ENCODE results near the gene TRAF2.

The TRAF2 gene

GRCh38 chr9:136849960-136850865 lies 36.1 kb upstream of the TRAF2 start:
- Histone ChIP-seq H3K4me3 (ENCODE audit: low read length) (peak overlapping the region; percentile 17), H4K5ac (ENCODE audit: low read length) (no peak overlapping the region), H3K36me3 (ENCODE audit: control insufficient read depth, insufficient read depth, low read length) (no peaks in the 10 kb centered on the region), H3K4ac (ENCODE audit: low read depth, low read length) (no peak overlapping the region), H2BK15ac (replicated peaks; ENCODE audit: low read depth) (no peak overlapping the region), H3K56ac (ENCODE audit: low read length) (peak overlapping the region; percentile 81), H3K27ac (ENCODE audit: low read depth, low read length) (no peak overlapping the region), H3K79me1 (ENCODE audit: low read length) (no peaks in the 10 kb centered on the region), H3K9ac (ENCODE audit: low read length) (peak overlapping the region; percentile 73), H2BK120ac (ENCODE audit: low read depth, low read length) (no peak overlapping the region), H3K23ac (ENCODE audit: low read length) (no peak overlapping the region), H3K79me2 (ENCODE audit: control insufficient read depth, insufficient read depth, low read length) (no peaks in the 10 kb centered on the region), H2AK5ac (ENCODE audit: low read length) (no peak overlapping the region), H3K18ac (ENCODE audit: low read length) (no peak overlapping the region), H4K8ac (ENCODE audit: low read depth, low read length) (no peak overlapping the region), H3K4me1 (ENCODE audit: control insufficient read depth, low read depth, low read length) (no peaks in the 10 kb centered on the region), H3K27me3 (ENCODE audit: insufficient read depth, low read length, poor library complexity) (no peaks in the 10 kb centered on the region), H2BK5ac (ENCODE audit: low read length) (no peak overlapping the region), H3K4me2 (ENCODE audit: low read length) (peak overlapping the region; percentile 68)
- DNase-seq: no peak
- no CpG with 5 or more reads among the region's 43 CpGs for WGBS (ENCODE audit: extremely low coverage, insufficient coverage, low lambda C conversion rate)

GRCh38 chr9:136850866-136851775 lies 35.2 kb upstream of the TRAF2 start:
- no peak overlapping the region for H3K23ac ChIP-seq (ENCODE audit: low read length)
- no peaks in the 10 kb centered on the region for H3K79me2 ChIP-seq (ENCODE audit: control insufficient read depth, insufficient read depth, low read length)
- H3K27me3 ChIP-seq (ENCODE audit: insufficient read depth, low read length, poor library complexity): no peaks in the 10 kb centered on the region
- H3K4me1 ChIP-seq (ENCODE audit: control insufficient read depth, low read depth, low read length): no peaks in the 10 kb centered on the region
- H2BK5ac ChIP-seq (ENCODE audit: low read length): no peak overlapping the region
- no peak overlapping the region for H2BK15ac ChIP-seq (replicated peaks; ENCODE audit: low read depth)
- no peaks in the 10 kb centered on the region for H3K36me3 ChIP-seq (ENCODE audit: control insufficient read depth, insufficient read depth, low read length)
- H3K27ac ChIP-seq (ENCODE audit: low read depth, low read length): no peak overlapping the region
- H4K5ac ChIP-seq (ENCODE audit: low read length): no peak overlapping the region
- H3K4me2 ChIP-seq (ENCODE audit: low read length): no peak overlapping the region
- no CpG with 5 or more reads among the region's 23 CpGs for WGBS (ENCODE audit: extremely low coverage, insufficient coverage, low lambda C conversion rate)
- H3K4ac ChIP-seq (ENCODE audit: low read depth, low read length): no peak overlapping the region
- no peaks in the 10 kb centered on the region for H3K79me1 ChIP-seq (ENCODE audit: low read length)
- H2BK120ac ChIP-seq (ENCODE audit: low read depth, low read length): no peak overlapping the region
- H3K9ac ChIP-seq (ENCODE audit: low read length): no peak overlapping the region
- H3K4me3 ChIP-seq (ENCODE audit: low read length): no peak overlapping the region
- DNase-seq: no peak
- H3K18ac ChIP-seq (ENCODE audit: low read length): no peak overlapping the region
- no peak overlapping the region for H3K56ac ChIP-seq (ENCODE audit: low read length)
- no peak overlapping the region for H2AK5ac ChIP-seq (ENCODE audit: low read length)
- no peak overlapping the region for H4K8ac ChIP-seq (ENCODE audit: low read depth, low read length)

GRCh38 chr9:136851941-136852663 lies 34.2 kb upstream of the TRAF2 start, which contains the start of gene MAMDC4:
Gene MAMDC4 (plus strand): TSS chr9:136852346. CDS start chr9:136852417, 71 bp downstream.
- Histone ChIP-seq H3K36me3 (ENCODE audit: control insufficient read depth, insufficient read depth, low read length) (no peaks in the 10 kb centered on the region), H4K8ac (ENCODE audit: low read depth, low read length) (no peak within 1 kb of the TSS), H4K5ac (ENCODE audit: low read length) (no peak within 1 kb of the TSS), H2BK15ac (replicated peaks; ENCODE audit: low read depth) (no peak within 1 kb of the TSS), H2AK5ac (ENCODE audit: low read length) (no peak within 1 kb of the TSS), H3K4me1 (ENCODE audit: control insufficient read depth, low read depth, low read length) (no peaks in the 10 kb centered on the region), H3K56ac (ENCODE audit: low read length) (no peak within 1 kb of the TSS), H3K79me2 (ENCODE audit: control insufficient read depth, insufficient read depth, low read length) (no peaks in the 10 kb centered on the region), H3K27me3 (ENCODE audit: insufficient read depth, low read length, poor library complexity) (no peaks in the 10 kb centered on the region), H3K23ac (ENCODE audit: low read length) (no peak within 1 kb of the TSS), H3K79me1 (ENCODE audit: low read length) (no peaks in the 10 kb centered on the region), H3K18ac (ENCODE audit: low read length) (no peak within 1 kb of the TSS), H3K4me3 (ENCODE audit: low read length) (no peak within 1 kb of the TSS), H2BK120ac (ENCODE audit: low read depth, low read length) (no peak within 1 kb of the TSS), H3K9ac (ENCODE audit: low read length) (no peak within 1 kb of the TSS), H2BK5ac (ENCODE audit: low read length) (no peak within 1 kb of the TSS), H3K4ac (ENCODE audit: low read depth, low read length) (no peak within 1 kb of the TSS), H3K27ac (ENCODE audit: low read depth, low read length) (no peak within 1 kb of the TSS), H3K4me2 (ENCODE audit: low read length) (no peak within 1 kb of the TSS)
- DNase-seq: no peak
- WGBS (ENCODE audit: extremely low coverage, insufficient coverage, low lambda C conversion rate): no CpG with 5 or more reads among the region's 23 CpGs

GRCh38 chr9:136852664-136853595 lies 33.4 kb upstream of the TRAF2 start:
- Histone ChIP-seq H3K4me2 (ENCODE audit: low read length) (no peak overlapping the region), H3K27ac (ENCODE audit: low read depth, low read length) (no peak overlapping the region), H3K56ac (ENCODE audit: low read length) (no peak overlapping the region), H2BK5ac (ENCODE audit: low read length) (no peak overlapping the region), H3K4me1 (ENCODE audit: control insufficient read depth, low read depth, low read length) (no peaks in the 10 kb centered on the region), H3K9ac (ENCODE audit: low read length) (no peak overlapping the region), H2BK120ac (ENCODE audit: low read depth, low read length) (no peak overlapping the region), H3K36me3 (ENCODE audit: control insufficient read depth, insufficient read depth, low read length) (no peaks in the 10 kb centered on the region), H3K18ac (ENCODE audit: low read length) (no peak overlapping the region), H2BK15ac (replicated peaks; ENCODE audit: low read depth) (no peak overlapping the region), H3K27me3 (ENCODE audit: insufficient read depth, low read length, poor library complexity) (no peaks in the 10 kb centered on the region), H2AK5ac (ENCODE audit: low read length) (no peak overlapping the region), H4K5ac (ENCODE audit: low read length) (no peak overlapping the region), H3K4me3 (ENCODE audit: low read length) (no peak overlapping the region), H4K8ac (ENCODE audit: low read depth, low read length) (no peak overlapping the region), H3K4ac (ENCODE audit: low read depth, low read length) (no peak overlapping the region), H3K23ac (ENCODE audit: low read length) (no peak overlapping the region), H3K79me1 (ENCODE audit: low read length) (no peaks in the 10 kb centered on the region), H3K79me2 (ENCODE audit: control insufficient read depth, insufficient read depth, low read length) (no peaks in the 10 kb centered on the region)
- no peak for DNase-seq
- WGBS (ENCODE audit: extremely low coverage, insufficient coverage, low lambda C conversion rate): no CpG with 5 or more reads among the region's 29 CpGs

GRCh38 chr9:136853596-136854112 lies 32.7 kb upstream of the TRAF2 start:
- Histone ChIP-seq H3K4ac (ENCODE audit: low read depth, low read length) (no peak overlapping the region), H3K27ac (ENCODE audit: low read depth, low read length) (no peak overlapping the region), H3K9ac (ENCODE audit: low read length) (no peak overlapping the region), H4K8ac (ENCODE audit: low read depth, low read length) (no peak overlapping the region), H3K27me3 (ENCODE audit: insufficient read depth, low read length, poor library complexity) (no peaks in the 10 kb centered on the region), H3K79me2 (ENCODE audit: control insufficient read depth, insufficient read depth, low read length) (no peaks in the 10 kb centered on the region), H3K18ac (ENCODE audit: low read length) (no peak overlapping the region), H4K5ac (ENCODE audit: low read length) (no peak overlapping the region), H3K79me1 (ENCODE audit: low read length) (no peaks in the 10 kb centered on the region), H3K23ac (ENCODE audit: low read length) (no peak overlapping the region), H2AK5ac (ENCODE audit: low read length) (no peak overlapping the region), H3K4me1 (ENCODE audit: control insufficient read depth, low read depth, low read length) (no peaks in the 10 kb centered on the region), H3K36me3 (ENCODE audit: control insufficient read depth, insufficient read depth, low read length) (no peaks in the 10 kb centered on the region), H3K4me2 (ENCODE audit: low read length) (no peak overlapping the region), H2BK15ac (replicated peaks; ENCODE audit: low read depth) (no peak overlapping the region), H3K4me3 (ENCODE audit: low read length) (no peak overlapping the region), H3K56ac (ENCODE audit: low read length) (no peak overlapping the region), H2BK5ac (ENCODE audit: low read length) (no peak overlapping the region), H2BK120ac (ENCODE audit: low read depth, low read length) (no peak overlapping the region)
- WGBS (ENCODE audit: extremely low coverage, insufficient coverage, low lambda C conversion rate): no CpG with 5 or more reads among the region's 18 CpGs
- DNase-seq: no peak

All from mesendoderm (in vitro differentiated cells).